K562 (cell line): ENCODE measurements around the gene MYO1B. TPM values are rescaled to one million over a fixed set of nuclear protein-coding genes. Genes with fewer than 3 reads are reported as not detected.

Experiments used
- ATAC-seq: fragments of 200-7000 bp; cut with Tn5 transposase; 3 replicates; pipeline ENCODE4 v1.9.1; 2020; ENCODE audit warnings: moderate library complexity
- BruUV-seq: library from RNA; stranded (reverse); fragments of 400-500 nt; replicated peaks from 2 replicates; lab custom pipeline; 2021; lab: Mats Ljungman, UMichigan
- CTCF ChIA-PET: fragments of 300-600 bp; formaldehyde crosslinking; extraction: SDS; loops from one replicate; lab custom pipeline; 2021; ENCODE audit warnings: low intra/inter-chr PET ratio; lab: Yijun Ruan, JAX
- POLR2A ChIA-PET: fragments of 300-600, 350-650 bp; sonication (Branson Sonifier 250); formaldehyde crosslinking; extraction: SDS; loops from one replicate; lab custom pipeline; 2021; ENCODE audit warnings: antibody characterized with exemption, inconsistent platforms; lab: Yijun Ruan, JAX
- DNase-seq, 4 experiments: peaks; one replicate each; pipeline versions ENCODE4 v3.0.0 to v3.0.0-alpha.2; 2011 to 2018; ENCODE audit warnings: low spot score in 3 of 4, mixed read lengths in 3 of 4; ENCODE audit errors: extremely low read depth in 1 of 4
- FAIRE-seq: peaks from 2 replicates; lab custom pipeline; 2011; peaks lifted over from hg19 to GRCh38; lab: Jason Lieb, UNC
- H2AFZ ChIP-seq: 2 replicates; pipeline ENCODE4 v1.6.0; 2011; ENCODE audit warnings: low read depth, low read length, control low read depth, inconsistent platforms
- H3K27ac ChIP-seq: fragments of 200-600 bp; 3 replicates; pipeline ENCODE4 v1.8.0; 2011; ENCODE audit warnings: low read depth, mild to moderate bottlenecking, control low read depth, inconsistent platforms, low read length, moderate library complexity, mixed read lengths; ENCODE audit errors: extremely low read depth
- H3K27me3 ChIP-seq, 2 experiments: fragments of 300-600 bp in 1 of 2; 2 replicates in 1 of 2; 3 replicates in 1 of 2; pipeline versions ENCODE4 v1.6.0 to v1.8.0; 2011; ENCODE audit warnings: inconsistent platforms in 2 of 2, low read length in 2 of 2, mild to moderate bottlenecking in 1 of 2, mixed read lengths in 1 of 2, moderate library complexity in 1 of 2; ENCODE audit not compliant: control insufficient read depth in 2 of 2, insufficient read depth in 2 of 2
- H3K36me3 ChIP-seq: fragments of 300-600 bp; 3 replicates; pipeline ENCODE4 v1.8.0; 2011; ENCODE audit warnings: mild to moderate bottlenecking, low read length, inconsistent platforms; ENCODE audit not compliant: control insufficient read depth, insufficient read depth
- H3K4me1 ChIP-seq, 2 experiments: fragments of 200-600 bp in 1 of 2; replicated peaks in 1 of 2; 2 replicates in 1 of 2; 3 replicates in 1 of 2; pipeline versions ENCODE4 v1.5.1 to v1.8.0; 2011; ENCODE audit warnings: inconsistent platforms in 2 of 2, low read length in 2 of 2, mild to moderate bottlenecking in 1 of 2, mixed read lengths in 1 of 2, moderate library complexity in 1 of 2; ENCODE audit not compliant: control insufficient read depth in 2 of 2, insufficient read depth in 2 of 2
- H3K4me2 ChIP-seq: 2 replicates; pipeline ENCODE4 v1.6.1; 2011; ENCODE audit warnings: low read length, control low read depth, inconsistent platforms, mixed read lengths; ENCODE audit not compliant: insufficient read depth
- H3K4me3 ChIP-seq: fragments of 200-600 bp; sonication (generic), shearing (Covaris generic); 2 replicates; pipeline ENCODE4 v1.5.1; 2016; ENCODE audit warnings: control low read depth, inconsistent platforms
- H3K79me2 ChIP-seq: fragments of 200-600 bp; 3 replicates; pipeline ENCODE4 v1.8.0; 2011; ENCODE audit warnings: low read length, inconsistent platforms; ENCODE audit not compliant: control insufficient read depth, insufficient read depth
- H3K9ac ChIP-seq, 2 experiments: 2 replicates each; pipeline versions ENCODE4 v1.6.0 to v1.6.1; 2011; ENCODE audit warnings: low read depth in 2 of 2, low read length in 2 of 2, control low read depth in 1 of 2, inconsistent platforms in 1 of 2, mild to moderate bottlenecking in 1 of 2, mixed read lengths in 1 of 2; ENCODE audit not compliant: insufficient read depth in 1 of 2
- H3K9me1 ChIP-seq: one replicate; pipeline ENCODE4 v1.6.0; 2011; ENCODE audit warnings: inconsistent platforms, mild to moderate bottlenecking, low read length, moderate library complexity; ENCODE audit not compliant: control insufficient read depth, insufficient read depth
- H3K9me3 ChIP-seq: replicated peaks from 2 replicates; pipeline ENCODE4 v1.5.1; 2011; ENCODE audit warnings: low read depth, low read length, inconsistent platforms; ENCODE audit not compliant: control insufficient read depth, insufficient read depth
- H4K20me1 ChIP-seq: replicated peaks from 2 replicates; pipeline ENCODE4 v1.6.1; 2011; ENCODE audit warnings: low read length, inconsistent platforms, mixed read lengths; ENCODE audit not compliant: control insufficient read depth, insufficient read depth
- DLX4 ChIP-seq: fragments of 250-450 bp; sonication (Bioruptor Pico); IDR thresholded peaks from 2 replicates; pipeline ENCODE4 v1.6.1; 2021; ENCODE audit warnings: mild to moderate bottlenecking
- HNRNPK ChIP-seq: fragments of 200-400 bp; formaldehyde crosslinking; IDR thresholded peaks from one replicate; pipeline ENCODE4 v1.6.1; 2018; ENCODE audit warnings: mild to moderate bottlenecking, low read depth, low read length; ENCODE audit not compliant: poor library complexity, severe bottlenecking
- SMARCB1 ChIP-seq: IDR thresholded peaks from 2 replicates; pipeline ENCODE4 v1.6.1; 2011; ENCODE audit warnings: improper control_type of control experiment, low read depth; ENCODE audit not compliant: insufficient read length
- SP1 ChIP-seq: sonication (generic); formaldehyde crosslinking; IDR thresholded peaks from 2 replicates; pipeline ENCODE4 v1.8.1; 2022; ENCODE audit warnings: mild to moderate bottlenecking, missing genetic modification reagents
- ZNF12 ChIP-seq: sonication (generic); formaldehyde crosslinking; IDR thresholded peaks from 2 replicates; pipeline ENCODE4 v1.4.0; 2020; ENCODE audit warnings: mild to moderate bottlenecking, missing genetic modification reagents
- ZNF764 ChIP-seq: fragments of 250-450 bp; sonication (Bioruptor Pico); IDR thresholded peaks from 2 replicates; pipeline ENCODE4 v1.4.0; 2020; ENCODE audit warnings: low read depth, mild to moderate bottlenecking, moderate library complexity
- WGBS: fragments of 100-300 bp; shearing (Covaris generic); methylation state at CpG from one replicate; pipeline ENCODE4 v1.1.6; 2016; ENCODE audit warnings: low coverage, mixed read lengths; ENCODE audit not compliant: insufficient coverage; ENCODE audit errors: missing lambda C conversion rate; 5-methylcytosine and 5-hydroxymethylcytosine counted together
- in situ Hi-C: fragments of 300-500 bp; cut with MboI; formaldehyde crosslinking; loops from 4 replicates; pipeline ENCODE4 v1.15.0; 2018; ENCODE audit warnings: inconsistent platforms, mixed read lengths
- intact Hi-C: fragments of 100-400 bp; cut with micrococcal nuclease; formaldehyde crosslinking; loops from 2 replicates; pipeline ENCODE4 v1.14.2; 2022
- polyA plus RNA-seq, 8 experiments: library from polyadenylated mRNA; depleted of rRNA in 4 of 8; stranded (reverse) in 5 of 8; unstranded in 3 of 8; fragments of >200 nt; fragmentation: Nextera tagmentation in 2 of 8; fragmentation: Illumina TruSeq in 1 of 8; extraction: Ambion mirVana in 2 of 8; extraction: Trizol in 1 of 8; gene quantifications; 2 replicates each; pipeline versions ENCODE4 v1.2.1 to v1.2.3, GENCODE V29; 2011 to 2014; ENCODE audit warnings: inconsistent platforms in 1 of 8, missing spikeins in 1 of 8
- total RNA-seq, 7 experiments: library from RNA; depleted of rRNA in 6 of 7; stranded (reverse); fragments of >200 nt in 6 of 7; fragmentation: Illumina TruSeq in 2 of 7; extraction: Trizol in 2 of 7; gene quantifications; 2 replicates each; pipeline versions ENCODE4 v1.2.1 to v1.2.3, GENCODE V29; 2011 to 2021; ENCODE audit warnings: low replicate concordance in 1 of 7
- TF ChIP-seq, protein P1 (sequence below): fragments of 450-650 bp; IDR thresholded peaks from 2 replicates; pipeline ENCODE4 v1.6.1; 2017; ENCODE audit warnings: antibody characterized with exemption

The MYO1B gene
- total and polyA plus RNA-seq, 9 of the 15 experiments (the other 6 are each of a cell fraction or from before 2014, with no cell fraction given) = 0.04 to 0.33 (median 0.20) TPM; not detected in 5

DNA sequence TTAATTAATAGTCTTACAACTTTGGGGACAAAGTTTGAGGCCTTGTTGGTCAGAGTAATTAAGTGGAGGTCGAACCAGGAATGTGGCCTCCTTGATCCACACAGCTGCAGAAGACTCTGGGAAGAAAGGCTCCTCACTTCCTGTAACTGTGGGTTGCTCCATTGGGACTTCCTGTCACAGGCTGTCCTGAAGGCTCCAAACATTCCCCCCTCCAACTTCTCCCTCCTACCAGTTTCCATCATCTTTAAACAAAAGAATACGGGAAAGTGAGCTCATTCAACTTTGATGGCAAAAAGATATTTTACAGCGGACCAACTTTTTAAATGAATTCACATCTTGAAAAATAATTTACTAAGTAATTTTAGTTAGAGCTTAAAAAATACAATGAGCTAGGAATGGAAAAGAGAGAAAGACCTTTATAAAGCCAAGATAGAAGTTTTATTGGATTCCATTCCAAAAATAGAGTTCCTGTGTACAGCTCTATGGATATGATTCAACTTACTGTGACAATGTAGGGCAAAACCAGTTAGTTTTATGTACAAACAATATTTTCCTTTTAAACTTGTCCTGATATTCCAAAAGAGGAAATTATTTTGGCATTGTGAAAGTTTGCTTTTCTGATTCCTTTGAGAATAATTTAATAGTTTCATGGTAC, 220.7 kb downstream of the MYO1B start:
- FAIRE-seq = no peak
- Histone ChIP-seq H3K27me3 (peaks cover 0 to 5% of the 10 kb centered on the region in 2 experiments; a peak in 2 of 5 replicates), H3K79me2 (no peaks in the 10 kb centered on the region), H3K4me1 (no peaks in the 10 kb centered on the region), H3K9me1 (no peaks in the 10 kb centered on the region), H4K20me1 (no peaks in the 10 kb centered on the region), H3K4me3 (no peak overlapping the region), H3K4me2 (no peak overlapping the region), H3K9me3 (no peaks in the 10 kb centered on the region), H3K27ac (no peak overlapping the region), H3K9ac (no peak overlapping the region), H3K36me3 (no peaks in the 10 kb centered on the region), H2AFZ (no peak overlapping the region)
- in situ Hi-C loops (no loop called here), intact Hi-C loops (no loop called here)
- CTCF ChIA-PET = no interaction called here
- ATAC-seq = no peak
- DNase-seq = no peak
- TF ChIP-seq SP1 = no peak
- no peak for TF ChIP-seq HNRNPK
- no peak for TF ChIP-seq ZNF12 (CRISPR knock-in tag)
- no peak for TF ChIP-seq SMARCB1
- no peak for TF ChIP-seq DLX4 (CRISPR knock-in tag)
- TF ChIP-seq, protein P1, sequence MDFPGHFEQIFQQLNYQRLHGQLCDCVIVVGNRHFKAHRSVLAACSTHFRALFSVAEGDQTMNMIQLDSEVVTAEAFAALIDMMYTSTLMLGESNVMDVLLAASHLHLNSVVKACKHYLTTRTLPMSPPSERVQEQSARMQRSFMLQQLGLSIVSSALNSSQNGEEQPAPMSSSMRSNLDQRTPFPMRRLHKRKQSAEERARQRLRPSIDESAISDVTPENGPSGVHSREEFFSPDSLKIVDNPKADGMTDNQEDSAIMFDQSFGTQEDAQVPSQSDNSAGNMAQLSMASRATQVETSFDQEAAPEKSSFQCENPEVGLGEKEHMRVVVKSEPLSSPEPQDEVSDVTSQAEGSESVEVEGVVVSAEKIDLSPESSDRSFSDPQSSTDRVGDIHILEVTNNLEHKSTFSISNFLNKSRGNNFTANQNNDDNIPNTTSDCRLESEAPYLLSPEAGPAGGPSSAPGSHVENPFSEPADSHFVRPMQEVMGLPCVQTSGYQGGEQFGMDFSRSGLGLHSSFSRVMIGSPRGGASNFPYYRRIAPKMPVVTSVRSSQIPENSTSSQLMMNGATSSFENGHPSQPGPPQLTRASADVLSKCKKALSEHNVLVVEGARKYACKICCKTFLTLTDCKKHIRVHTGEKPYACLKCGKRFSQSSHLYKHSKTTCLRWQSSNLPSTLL = no peak
- TF ChIP-seq ZNF764 = no peak
- POLR2A ChIA-PET = no interaction called here
- BruUV-seq = no TSS peak
- WGBS = 13% methylated on average over 3 of the region's 3 CpGs
